SK-N-MC (cell line): ENCODE data around the gene CCDC57.
A peak's percentile ranks its signal among the peaks of the same experiment; 100 is the strongest.
"Not testable (repeated sequence)": the region's sequence is repeated elsewhere in the genome, so short reads cannot be mapped to it uniquely, and the experiment has no call there.

Source experiments
- DNase-seq: peaks from one replicate; pipeline ENCODE4 v3.0.0-alpha.2; 2011; ENCODE audit warnings: low read depth, low spot score
- H3K27ac ChIP-seq: fragments of 200-600 bp; sonication (generic); 2 replicates; pipeline ENCODE4 v1.5.1; 2016; ENCODE audit warnings: mixed run types
- H3K36me3 ChIP-seq: fragments of 200-600 bp; sonication (generic); 2 replicates; pipeline ENCODE4 v1.6.1; 2017; ENCODE audit warnings: antibody characterized with exemption, low read length, mixed read lengths; ENCODE audit not compliant: insufficient read depth
- H3K4me3 ChIP-seq: fragments of 200-600 bp; sonication (generic); 2 replicates; pipeline ENCODE4 v1.5.1; 2016
- H3K9ac ChIP-seq: fragments of 200-600 bp; sonication (generic); 2 replicates; pipeline ENCODE4 v1.8.0; 2017; ENCODE audit warnings: mixed run types, mixed read lengths; ENCODE audit not compliant: insufficient read length
- H3K9me3 ChIP-seq: fragments of 200-600 bp; sonication (generic); 2 replicates; pipeline ENCODE4 v1.6.1; 2017; ENCODE audit warnings: low read depth, mild to moderate bottlenecking, antibody characterized with exemption, low read length, moderate library complexity, mixed read lengths
- EZH2 ChIP-seq: fragments of 200-600 bp; sonication (generic); IDR thresholded peaks from one replicate; pipeline ENCODE4 v1.6.1; 2017; ENCODE audit warnings: antibody characterized with exemption
- FOXP2 ChIP-seq: optimal IDR thresholded peaks from 2 replicates; pipeline ENCODE3; 2011; ENCODE audit warnings: mild to moderate bottlenecking, moderate library complexity; ENCODE audit not compliant: insufficient read depth; ENCODE audit errors: extremely low read length, control extremely low read depth
- POLR2AphosphoS5 ChIP-seq: IDR thresholded peaks from 2 replicates; pipeline ENCODE4 v1.6.1; 2012; ENCODE audit warnings: mild to moderate bottlenecking, low read depth, low read length, borderline replicate concordance

CCDC57 gene

DNA sequence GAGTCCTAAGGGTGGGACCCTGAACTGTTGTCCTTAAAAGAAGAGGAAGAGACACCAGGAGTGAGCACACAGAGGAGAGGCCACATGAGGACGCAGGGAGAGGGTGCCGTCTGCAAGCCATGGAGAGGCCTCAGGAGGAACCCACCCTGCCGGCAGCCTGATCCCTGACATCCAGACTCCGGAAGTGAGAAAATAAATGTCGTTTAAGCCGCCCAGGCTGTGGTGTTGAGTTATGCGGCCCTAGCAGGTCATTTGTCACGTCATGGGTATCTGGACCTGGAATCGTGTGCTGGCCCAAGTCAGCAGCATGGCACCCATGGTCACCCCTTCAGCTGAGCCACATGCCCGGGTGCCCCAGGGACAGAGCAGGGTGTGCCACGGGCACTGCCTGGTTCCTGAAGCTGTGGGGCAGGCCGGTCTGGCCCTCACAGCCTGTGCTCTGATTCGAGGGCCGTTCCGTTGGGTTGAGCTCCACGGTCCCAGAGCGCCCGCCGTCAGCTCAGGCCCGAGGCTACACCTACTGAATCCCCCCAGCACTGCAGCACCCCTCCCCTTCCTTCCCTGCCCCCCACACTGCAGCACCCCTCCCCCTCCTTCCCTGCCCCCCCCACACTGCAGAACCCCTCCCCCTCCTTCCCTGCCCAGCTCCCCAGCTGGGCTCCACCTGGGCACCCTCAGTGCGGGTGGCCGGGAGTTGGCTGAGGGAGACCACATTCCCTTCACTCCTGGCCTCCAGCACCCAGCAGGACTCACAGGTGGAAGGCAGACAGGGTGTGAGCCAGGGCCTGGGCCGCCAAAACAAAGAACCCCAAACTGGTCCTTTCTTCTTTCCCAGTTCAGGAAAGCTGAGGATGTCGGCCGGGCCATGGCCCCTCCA, 2.7 kb upstream of the CCDC57 start:
- TF ChIP-seq FOXP2 (no peak), POLR2AphosphoS5 (no peak), EZH2 (no peak)
- Histone ChIP-seq H3K36me3 (no peaks in the 10 kb centered on the region), H3K9ac (no peak overlapping the region), H3K9me3 (no peaks in the 10 kb centered on the region), H3K4me3 (no peak overlapping the region), H3K27ac (peak overlapping the region; percentile 79)
- DNase-seq, result no peak

DNA sequence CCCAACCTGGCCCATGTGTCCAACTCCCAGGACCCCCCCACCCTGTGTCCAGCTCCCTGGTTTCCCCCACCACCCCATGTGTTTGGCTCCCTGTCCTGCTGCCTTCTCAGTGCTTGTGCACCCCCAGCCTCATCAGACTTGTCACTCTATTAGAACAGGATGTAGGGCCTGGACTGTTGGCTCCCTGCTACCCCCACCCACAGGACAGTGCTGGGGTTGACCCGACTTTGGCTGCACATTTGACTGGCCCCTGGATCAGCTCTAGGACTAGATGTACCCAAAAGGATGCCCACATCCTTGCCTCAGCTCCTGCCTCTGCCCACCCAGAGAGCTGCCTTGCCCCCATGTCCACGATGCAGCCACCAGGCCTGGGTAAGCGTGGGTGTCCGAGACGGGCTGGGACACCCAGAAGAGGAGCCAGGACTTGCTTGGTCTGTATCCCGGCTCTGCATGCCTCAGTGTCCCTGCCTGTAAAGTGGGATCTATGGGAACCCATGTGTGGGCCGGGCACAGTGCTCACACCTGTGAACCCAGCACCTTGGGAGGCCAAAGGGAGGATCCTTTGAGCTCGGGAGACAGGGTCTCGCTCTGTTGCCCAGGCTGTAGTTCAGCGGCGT, 1.5 kb upstream of the CCDC57 start:
- Histone ChIP-seq H3K4me3 (no peak overlapping the region), H3K36me3 (no peaks in the 10 kb centered on the region), H3K9me3 (no peaks in the 10 kb centered on the region), H3K27ac (no peak overlapping the region), H3K9ac (no peak overlapping the region)
- DNase-seq, result no peak
- TF ChIP-seq EZH2, result no peak
- TF ChIP-seq POLR2AphosphoS5, result no peak
- no peak for TF ChIP-seq FOXP2

DNA sequence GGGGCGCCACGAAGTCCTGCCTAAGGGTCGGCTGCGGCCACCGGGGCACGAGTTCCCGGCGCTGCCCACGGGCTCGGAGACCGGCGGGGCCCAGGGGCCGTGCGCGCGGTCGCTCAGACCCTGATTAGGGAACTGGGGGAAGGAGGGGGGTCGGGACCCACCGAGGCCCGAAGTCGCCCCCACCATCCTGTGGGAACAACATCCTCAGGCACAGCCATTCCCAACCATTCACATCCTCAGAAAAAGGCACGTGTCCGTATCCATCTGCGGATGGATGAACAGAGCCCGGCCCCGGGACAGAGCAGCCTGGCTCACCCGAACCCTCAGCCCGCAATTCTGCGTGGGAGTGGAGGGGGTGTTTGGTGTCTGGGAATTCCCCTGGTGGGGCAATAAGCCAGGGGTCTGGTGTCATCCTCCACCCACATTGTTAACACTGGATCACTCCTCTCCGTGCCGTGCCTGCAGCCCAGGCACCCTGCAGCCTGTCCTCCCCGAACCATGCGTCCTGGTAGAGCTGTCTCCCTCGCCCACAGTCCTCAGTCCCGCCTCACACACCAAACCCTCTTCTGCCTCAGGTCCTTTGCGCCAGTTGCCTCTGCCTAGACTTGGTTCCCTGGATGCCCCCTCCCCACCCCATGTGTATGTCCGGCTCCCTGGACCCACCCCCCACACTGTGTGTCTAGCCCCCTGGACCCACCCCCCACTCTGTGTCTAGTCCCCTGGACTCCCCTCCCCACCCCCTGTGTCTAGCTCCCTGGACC, 789 bp upstream of the CCDC57 start:
- Histone ChIP-seq H3K36me3 (no peaks in the 10 kb centered on the region), H3K4me3 (peak overlapping the region; percentile 95), H3K9me3 (no peaks in the 10 kb centered on the region), H3K27ac (no peak overlapping the region; the same call in 1 of the 2 replicates), H3K9ac (peak overlapping the region; percentile 84)
- no peak for DNase-seq
- no peak for TF ChIP-seq FOXP2
- no peak for TF ChIP-seq EZH2
- no peak for TF ChIP-seq POLR2AphosphoS5

DNA sequence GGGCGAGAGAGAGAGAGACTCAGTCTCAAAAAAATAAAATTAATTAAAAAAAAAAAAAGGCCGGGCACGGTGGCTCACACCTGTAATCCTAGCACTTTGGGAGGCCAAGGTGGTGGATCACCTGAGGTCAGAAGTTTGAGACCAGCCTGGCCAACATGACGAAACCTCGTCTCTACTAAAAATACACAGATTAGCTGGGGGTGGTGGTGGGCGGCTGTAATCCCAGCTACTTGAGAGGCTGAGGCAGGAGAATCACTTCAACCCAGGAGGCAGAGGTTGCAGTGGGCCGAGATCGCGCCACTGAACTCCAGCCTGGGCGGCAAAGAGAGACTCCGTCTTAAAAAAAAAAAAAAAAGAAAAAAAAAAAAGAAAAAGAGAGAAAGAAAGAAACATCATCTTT, 2.0 kb downstream of the CCDC57 start:
- not testable (repeated sequence) for DNase-seq, H3K36me3 ChIP-seq, H3K9me3 ChIP-seq, H3K4me3 ChIP-seq, H3K9ac ChIP-seq, H3K27ac ChIP-seq

DNA sequence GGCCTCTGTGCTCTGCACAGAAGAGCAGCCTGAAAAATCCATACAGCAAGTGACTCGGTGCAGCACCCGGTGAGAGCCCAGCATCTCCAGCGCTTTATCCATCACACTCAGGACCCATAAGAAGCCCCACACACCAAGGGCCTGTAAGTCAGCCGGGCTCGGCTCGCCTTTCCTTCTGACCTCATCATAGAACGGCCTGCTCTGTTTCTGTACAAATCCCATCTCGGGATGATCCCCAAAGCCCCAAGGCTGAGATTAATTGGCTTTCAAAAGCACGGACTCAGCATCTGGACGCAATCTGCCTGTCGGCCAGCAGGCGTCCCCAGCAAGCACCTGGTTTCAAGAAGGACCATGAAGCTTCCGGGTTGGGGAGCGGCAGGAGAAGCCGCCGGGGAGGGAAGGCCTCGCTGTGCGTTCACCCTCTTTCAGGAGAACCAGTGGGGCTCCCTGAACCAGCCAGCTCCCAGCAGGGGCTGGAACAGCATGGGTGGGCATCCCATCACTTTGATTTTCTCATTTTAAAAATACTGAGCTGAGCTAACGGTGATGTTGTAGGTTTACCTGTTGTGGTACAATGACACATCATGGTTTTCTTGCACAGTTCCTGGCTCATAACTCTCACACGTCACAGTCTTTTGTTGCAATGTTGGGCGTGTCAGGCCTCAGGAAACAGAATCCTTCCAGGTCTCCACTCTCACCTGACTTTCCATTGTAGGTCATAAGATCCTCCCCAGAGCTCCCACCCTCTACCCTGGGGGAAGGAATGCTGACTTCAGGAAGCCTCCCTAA, 6.7 kb downstream of the CCDC57 start:
- H3K9ac ChIP-seq, result peak overlapping the region; percentile 14
- DNase-seq, result peak; percentile 32
- TF ChIP-seq FOXP2 (no peak), POLR2AphosphoS5 (no peak), EZH2 (no peak)
- H3K4me3 ChIP-seq, result 0 out of 2 replicates have a peak overlapping the region, but pooled peaks have one; percentile 7
- H3K9me3 ChIP-seq, result no peaks in the 10 kb centered on the region
- H3K36me3 ChIP-seq, result no peaks in the 10 kb centered on the region
- 0 out of 2 replicates have a peak overlapping the region, but pooled peaks have one; percentile 23 for H3K27ac ChIP-seq

DNA sequence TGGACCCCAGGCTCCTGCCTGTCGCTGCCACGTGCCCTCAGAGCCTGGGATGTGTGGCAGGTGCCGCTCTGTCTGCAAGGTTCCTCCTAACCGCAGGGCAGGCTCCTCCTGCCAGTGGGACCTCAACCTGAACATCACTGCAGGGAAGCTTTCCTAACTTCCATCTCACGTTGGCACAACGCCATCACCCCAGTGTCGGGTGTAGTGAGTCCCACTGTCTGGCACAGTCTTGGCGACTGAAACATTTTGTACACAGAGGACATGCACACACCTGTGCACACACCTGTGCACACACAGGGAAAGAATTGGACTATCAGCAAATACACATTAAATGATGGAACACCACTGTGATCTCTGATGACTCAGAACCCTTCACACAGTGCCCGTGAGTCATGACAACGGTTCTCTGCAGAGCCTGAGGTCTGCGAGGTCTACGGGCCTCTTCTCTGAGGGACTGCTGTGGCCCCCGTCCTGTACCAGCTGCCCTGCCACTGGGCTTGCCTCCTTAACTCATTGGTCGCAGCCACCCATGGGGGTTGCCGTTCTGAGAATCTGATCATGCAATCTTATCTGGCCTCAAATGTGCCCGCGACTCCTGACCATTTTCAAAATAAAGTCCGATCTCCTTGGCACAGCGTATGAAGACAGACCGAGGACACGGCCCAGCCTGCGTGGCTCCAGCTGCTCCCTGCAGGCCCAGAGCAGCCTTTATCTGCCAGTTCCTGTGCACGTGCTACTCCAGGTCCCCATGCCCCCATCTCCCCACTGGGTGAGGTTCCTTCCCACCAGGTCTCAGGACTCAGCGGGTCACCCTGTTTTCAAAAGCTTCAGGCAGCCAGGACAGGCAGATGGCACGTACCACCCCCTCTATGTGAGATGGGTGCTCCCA, 7.6 kb downstream of the CCDC57 start:
- H3K36me3 ChIP-seq, result no peaks in the 10 kb centered on the region
- no peak for TF ChIP-seq EZH2
- no peak for TF ChIP-seq POLR2AphosphoS5
- no peak for TF ChIP-seq FOXP2
- no peak overlapping the region for H3K4me3 ChIP-seq
- H3K27ac ChIP-seq, result no peak overlapping the region
- DNase-seq, result no peak
- H3K9ac ChIP-seq, result no peak overlapping the region
- no peaks in the 10 kb centered on the region for H3K9me3 ChIP-seq

DNA sequence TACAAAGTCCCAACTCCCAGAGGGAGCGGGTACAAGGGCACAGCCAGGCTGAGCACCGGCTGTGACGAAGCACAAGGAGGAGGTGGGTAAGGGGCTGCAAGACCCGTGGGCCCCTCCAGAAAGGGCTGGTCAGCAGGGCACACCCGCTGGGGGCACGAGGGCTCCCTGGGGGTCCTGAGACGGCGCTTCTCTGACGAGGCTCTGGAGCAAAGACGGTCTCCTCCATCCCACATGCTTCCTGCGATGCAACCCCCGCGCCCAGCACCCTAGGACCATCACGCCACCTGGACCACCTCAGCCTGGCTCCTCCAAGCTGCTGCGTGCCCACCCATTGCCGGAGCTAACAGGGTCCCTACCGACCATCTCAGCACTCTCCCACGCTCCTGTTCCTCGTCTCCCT, 8.7 kb downstream of the CCDC57 start:
- TF ChIP-seq POLR2AphosphoS5 (no peak), FOXP2 (no peak), EZH2 (no peak)
- no peak overlapping the region for H3K27ac ChIP-seq
- no peaks in the 10 kb centered on the region for H3K36me3 ChIP-seq
- H3K4me3 ChIP-seq, result no peak overlapping the region
- no peak for DNase-seq
- H3K9me3 ChIP-seq, result no peaks in the 10 kb centered on the region
- no peak overlapping the region for H3K9ac ChIP-seq
